ENCODE measurements around the gene POLR1F.
"Not testable (repeated sequence)": the region's sequence is repeated elsewhere in the genome, so short reads cannot be mapped to it uniquely, and the experiment has no call there.

Gene POLR1F

GRCh38 chr7:19708397-19709248, at the start of gene POLR1F:
Gene POLR1F, minus strand, starts transcription at chr7:19709037. Its CDS starts 21 bp downstream, at chr7:19709016.
- DNase-seq (ENCODE audit: low read depth): peak; percentile 84

DNA sequence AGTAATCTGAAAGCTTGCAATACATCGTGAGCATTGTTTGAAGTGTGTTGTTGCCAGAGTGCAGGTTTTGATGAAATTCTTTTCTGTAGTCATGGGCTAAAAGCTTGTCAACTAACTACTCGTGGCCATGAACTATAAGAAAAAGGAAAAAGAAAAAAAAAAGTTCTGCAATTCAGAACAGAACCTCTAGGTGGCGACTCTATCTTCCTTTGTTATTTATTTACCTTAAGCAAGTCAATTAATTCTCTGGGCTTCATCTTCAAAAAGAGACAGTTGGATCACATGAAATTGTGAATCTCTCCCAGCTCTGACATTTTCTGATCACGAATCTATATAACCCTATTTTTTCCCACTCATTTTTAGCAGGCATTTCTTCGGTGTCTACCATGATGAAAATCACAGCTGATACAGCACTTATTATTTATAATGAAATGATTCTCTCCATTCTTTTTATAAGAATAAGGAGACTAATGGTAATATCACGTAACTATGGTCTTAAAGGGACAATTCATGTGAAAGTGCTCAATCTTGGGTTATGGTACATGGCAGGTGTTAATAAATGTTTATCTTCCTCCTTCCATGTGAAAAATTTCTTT, 45.8 kb upstream of the POLR1F start:
- DNase-seq (ENCODE audit: low read depth): no peak

DNA sequence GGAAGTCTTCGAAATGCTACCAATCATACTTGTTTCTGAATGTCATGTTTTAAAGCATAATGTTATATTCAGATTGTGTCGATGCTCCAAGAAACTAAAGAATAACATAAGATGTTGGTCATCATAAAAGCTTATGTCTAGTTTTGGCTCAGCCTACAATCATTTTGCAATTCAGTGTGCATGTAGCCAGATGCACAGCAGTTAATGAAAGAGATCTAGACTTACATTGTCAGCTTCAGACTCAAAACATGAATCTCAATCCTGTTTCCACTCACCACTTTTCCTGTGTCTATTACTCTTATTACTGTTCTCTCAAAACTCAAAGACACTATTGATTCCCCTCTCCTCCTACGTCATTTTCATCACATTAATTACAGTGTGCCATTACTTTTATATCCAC, 43.2 kb upstream of the POLR1F start:
- DNase-seq (ENCODE audit: low read depth): no peak

- no peak for DNase-seq (ENCODE audit: low read depth)
These were observed 40.8 kb upstream of the POLR1F start for GRCh38 chr7:19749658-19750057.

- DNase-seq (ENCODE audit: low read depth): no peak
These were observed 39.0 kb upstream of the POLR1F start for GRCh38 chr7:19747740-19748339.

DNA sequence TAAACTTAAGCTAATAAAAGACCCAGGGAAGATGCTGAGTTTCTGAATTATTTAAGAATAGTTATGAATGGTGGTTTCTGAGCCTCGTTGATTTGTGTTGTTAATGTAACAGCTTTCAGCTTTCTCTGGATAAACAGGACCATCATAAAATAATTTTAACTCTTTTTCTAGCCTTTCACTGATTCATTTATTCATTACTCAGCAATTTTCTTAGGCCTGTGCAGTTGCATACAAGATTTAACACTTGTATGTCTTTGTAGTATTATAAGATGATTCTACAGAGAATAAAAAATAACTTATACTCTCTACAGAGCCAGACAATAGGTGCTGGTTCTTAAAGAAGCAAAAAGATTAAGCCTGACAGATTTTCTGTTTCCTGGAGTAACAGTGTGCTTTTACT, 35.2 kb upstream of the POLR1F start:
- no peak for DNase-seq (ENCODE audit: low read depth)

- no peak for DNase-seq (ENCODE audit: low read depth)
These were observed 19.9 kb upstream of the POLR1F start for GRCh38 chr7:19728716-19729115.

DNA sequence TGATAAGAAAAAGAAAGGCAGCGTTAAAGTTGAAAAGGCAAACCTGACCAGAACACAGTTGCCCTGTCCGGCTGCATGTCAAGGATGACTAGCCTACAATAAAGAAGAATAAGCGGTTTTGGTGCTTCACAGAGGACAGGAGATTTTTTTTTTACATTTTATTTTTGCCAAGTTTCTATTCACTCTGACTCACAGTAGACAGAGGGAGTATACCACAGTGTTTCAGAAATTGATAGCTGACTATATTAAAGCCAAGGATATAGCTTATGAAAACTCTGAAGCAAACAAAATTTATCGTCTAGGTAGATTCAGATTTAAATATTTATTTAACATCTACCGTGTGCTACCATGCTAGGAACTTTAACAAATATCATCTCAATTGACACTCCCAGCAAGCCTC, 16.9 kb upstream of the POLR1F start:
- no peak for DNase-seq (ENCODE audit: low read depth)

DNA sequence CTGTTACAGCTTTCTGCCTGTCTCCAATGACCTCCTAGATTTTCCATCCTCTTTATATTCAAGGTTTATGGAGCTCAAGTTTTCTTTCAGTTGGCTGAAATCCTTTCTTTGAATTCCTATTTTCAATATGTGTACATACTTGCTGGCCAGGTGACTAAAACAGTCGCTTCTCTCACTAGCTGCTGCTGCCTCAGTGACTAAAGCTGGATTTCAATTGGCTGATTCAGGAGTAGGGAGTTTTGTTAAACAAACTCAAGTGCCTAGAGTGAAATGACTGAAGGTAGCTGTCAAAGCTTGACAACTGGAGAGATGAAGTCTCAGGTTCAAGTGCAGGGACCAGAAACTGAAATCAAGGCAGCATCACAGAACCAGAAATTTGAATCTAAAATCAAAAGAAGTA, 6.7 kb upstream of the POLR1F start:
- DNase-seq (ENCODE audit: low read depth): no peak

DNA sequence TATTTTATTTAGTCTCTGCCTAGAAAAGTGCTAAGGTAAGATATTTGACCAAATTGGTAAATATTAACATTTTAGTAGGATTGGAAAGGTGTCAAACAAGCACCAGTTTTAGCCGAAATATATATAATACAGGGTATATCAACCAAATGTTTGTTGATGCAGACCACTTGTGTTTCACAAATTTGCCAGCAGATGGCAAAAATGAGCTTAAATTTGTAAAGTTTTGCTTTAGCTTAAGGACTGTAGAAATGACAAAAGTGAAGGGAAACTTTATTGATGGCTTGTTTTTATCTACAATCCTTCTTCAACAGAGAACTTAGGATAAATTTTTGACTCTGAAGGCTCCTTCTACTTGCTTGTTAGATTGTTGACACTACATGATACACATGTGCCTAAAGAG, 4.8 kb upstream of the POLR1F start:
- no peak for DNase-seq (ENCODE audit: low read depth)

DNA sequence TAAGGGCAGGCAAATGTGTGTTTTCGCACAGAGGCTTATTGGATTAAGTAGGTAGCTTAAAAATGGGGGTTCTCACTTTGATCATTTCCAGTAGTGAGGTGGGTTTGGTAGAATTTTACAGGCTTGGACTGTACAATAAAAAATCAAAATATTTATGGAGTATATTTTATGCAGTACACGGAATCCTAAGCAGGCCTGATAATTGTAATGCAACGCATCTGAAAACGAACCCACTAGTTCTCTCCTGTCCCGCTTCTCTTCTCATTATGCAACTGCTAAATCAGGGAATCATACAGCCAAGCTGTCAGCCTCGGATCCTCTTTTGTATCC, 377 bp upstream of the POLR1F start:
- DNase-seq (ENCODE audit: low read depth): no peak

DNA sequence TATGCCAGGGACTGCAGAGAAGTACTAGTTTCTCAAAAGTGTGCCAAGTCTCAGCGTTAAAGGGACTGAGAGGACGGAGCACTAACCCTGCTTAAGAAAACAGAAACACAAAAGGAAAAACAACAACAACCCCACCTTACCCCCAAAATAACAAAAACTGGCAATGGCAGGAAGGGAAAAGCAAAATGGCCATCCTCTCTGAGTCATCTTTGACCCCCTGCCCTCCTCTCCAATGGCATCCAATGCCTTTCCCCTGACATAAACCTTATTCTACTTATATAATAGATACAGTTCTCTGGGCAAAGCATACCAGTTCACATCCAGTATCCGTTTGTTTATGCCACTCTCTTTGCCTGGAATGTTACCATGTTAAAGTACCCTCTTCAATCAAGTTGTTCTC, 1.6 kb downstream of the POLR1F start:
- DNase-seq (ENCODE audit: low read depth): no peak

DNA sequence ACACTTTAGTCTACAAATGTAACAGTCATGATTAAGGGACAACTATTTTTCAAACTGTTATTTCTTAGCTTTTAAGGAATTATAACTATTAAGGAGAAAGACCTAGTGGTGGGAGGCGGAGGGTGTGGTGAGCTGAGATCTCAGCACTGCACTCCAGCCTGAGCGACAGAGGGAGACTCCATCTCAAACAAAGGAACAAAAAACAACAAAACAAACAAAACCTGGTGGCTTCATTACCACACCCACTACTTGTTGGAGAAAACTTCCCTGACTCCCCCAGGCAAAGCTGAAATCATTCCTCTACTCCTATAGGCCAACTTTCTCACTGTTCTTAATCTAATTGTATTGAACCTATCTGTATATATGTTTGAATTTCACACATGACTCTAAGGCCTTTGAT, 3.2 kb downstream of the POLR1F start:
- no peak for DNase-seq (ENCODE audit: low read depth)

GRCh38 chr7:19701471-19701870, 7.4 kb downstream of the POLR1F start:
- no peak for DNase-seq (ENCODE audit: low read depth)

DNA sequence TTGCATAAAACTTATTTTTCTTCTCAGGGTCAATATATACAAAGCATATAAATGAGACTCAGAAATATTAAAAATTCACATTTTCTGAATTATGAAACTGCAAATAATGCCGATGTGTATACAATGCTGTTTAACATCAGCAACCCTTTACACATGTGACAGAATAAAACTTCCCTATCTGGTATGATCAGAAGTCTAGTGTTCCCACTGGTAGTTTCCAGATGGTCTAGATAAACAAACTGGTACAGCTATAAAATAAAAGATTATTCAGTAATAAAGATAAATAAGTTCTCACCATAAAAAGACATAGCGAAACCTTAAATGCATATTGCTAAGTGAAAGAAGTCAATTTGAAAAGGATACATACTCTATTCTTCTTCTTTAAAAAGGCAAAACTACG, 7.9 kb downstream of the POLR1F start:
- no peak for DNase-seq (ENCODE audit: low read depth)

DNA sequence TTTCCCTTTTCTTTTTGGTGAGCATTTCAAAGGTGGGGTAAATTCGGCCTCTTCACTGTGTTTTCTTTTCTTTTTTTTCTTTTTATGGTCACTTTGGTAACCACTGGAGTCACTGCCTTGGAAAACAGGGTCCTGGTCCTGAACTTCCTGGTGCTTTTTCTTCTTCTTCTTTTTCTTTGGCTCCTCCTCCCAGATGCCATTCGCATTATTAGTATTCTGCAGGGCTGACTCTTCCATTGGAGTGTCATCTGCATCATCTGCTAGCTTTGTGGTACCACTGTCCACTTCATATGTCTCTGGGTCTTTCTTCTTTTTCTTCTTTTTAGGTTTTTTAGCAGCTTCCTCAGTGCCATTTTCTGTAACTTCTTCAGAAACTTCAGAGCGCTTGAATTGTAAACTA, 10.5 kb downstream of the POLR1F start:
- no peak for DNase-seq (ENCODE audit: low read depth)

DNA sequence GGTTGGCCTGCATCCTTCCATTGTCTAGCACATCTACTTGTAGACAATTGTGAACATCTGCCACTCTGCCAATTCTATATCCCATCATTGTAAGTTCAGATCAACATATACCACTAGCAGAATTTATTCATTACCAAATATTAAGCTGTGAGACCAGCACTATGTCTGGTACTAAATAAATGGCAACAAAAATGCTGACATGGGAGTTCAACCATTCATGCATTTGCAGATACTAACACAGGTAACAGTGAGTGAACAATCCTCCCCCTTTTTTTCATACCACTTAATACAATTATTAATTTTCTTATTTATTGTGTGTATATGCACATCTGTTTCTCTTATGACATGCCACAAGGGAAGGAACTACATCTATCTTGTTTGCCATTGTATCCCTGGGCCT, 11.9 kb downstream of the POLR1F start:
- DNase-seq (ENCODE audit: low read depth): no peak

DNA sequence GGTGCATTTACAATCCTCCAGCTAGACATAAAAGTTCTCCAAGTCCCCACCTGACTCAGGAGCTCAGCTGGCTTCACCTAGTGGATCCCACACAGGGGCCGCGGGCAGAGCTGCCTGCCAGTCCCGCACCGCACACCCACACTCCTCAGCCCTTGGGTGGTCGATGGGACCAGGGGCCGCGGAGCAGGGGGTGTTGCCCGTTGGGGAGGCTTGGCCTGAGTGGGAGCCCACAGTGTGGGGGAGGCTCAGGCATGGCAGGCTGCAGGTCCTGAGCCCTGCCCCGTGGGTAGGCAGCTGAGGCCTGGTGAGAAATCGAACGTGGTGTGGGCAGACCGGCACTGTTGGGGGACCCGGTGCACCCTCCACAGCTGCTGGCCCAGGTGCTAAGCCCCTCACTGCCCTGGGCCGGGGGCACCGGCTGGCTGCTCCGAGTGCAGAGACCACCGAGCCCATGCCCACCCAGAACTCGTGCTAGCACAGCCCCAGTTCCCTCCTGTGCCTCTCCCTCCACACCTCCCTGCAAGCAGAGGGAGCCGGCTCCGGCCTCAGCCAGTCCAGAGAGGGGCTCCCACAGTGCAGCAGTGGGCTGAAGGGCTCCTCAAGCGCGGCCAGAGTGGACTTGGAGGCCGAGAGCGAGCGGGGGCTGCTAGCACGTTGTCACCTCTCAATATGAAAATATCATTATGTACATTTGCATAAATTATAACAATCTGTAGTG, 16.6 kb downstream of the POLR1F start:
- no peak for DNase-seq (ENCODE audit: low read depth)

DNA sequence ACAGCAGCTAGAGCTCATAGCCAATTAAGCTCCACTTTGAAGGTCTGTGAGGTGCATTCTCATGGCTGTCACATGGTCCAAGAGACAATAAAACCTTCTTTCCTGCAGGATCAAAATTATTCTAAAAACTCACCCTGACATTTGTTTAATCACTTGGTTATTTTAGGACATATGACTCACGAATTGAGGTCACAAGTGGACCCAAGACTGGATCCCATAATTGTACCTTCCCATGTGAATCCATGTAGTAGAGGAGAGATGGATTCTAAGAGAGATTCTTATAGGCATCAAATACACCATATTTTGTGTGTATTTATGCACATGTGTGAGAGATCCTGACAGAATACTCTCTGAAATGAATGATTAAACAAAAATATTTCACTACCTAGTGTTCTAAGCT, 18.1 kb downstream of the POLR1F start:
- DNase-seq (ENCODE audit: low read depth): no peak

GRCh38 chr7:19689130-19689529, 19.7 kb downstream of the POLR1F start:
- not testable (repeated sequence) for DNase-seq (ENCODE audit: low read depth)

DNA sequence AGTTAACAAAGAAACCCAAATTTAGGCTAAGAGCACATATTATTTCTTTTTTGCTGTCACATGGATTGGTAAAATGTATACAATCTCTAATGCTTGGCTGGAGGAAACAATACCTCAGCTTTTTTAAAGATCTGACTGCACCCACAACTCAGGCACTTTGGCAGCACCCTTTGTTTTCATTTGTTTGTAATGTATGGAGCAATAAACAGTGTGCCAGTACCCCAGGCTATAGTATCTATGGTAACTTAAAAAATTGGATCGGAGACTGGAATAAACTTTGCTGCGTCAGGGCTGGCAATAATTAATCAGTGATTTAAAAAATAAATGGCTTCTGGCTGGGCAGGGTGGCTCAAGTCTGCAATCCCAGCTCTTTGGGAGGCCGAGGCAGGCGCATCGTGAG, 27.2 kb downstream of the POLR1F start:
- DNase-seq (ENCODE audit: low read depth): no peak

- no peak for DNase-seq (ENCODE audit: low read depth)
These were observed 31.7 kb downstream of the POLR1F start for GRCh38 chr7:19677180-19677579.

DNA sequence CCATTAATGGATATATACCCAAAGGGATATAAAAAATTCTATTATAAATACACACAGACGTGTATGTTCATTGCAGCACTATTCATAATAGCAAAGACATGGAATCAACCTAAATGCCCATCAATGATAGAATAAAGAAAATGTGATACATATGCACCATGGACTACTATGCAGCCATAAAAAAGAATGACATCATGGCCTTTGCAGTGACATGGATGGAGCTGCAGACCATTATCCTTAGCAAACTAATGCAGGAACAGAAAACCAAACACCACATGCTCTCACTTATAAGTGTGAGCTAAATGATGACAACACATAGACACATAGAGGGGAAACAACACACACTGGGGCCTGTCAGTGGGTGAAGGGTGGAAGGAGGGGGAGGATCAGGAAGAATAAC, 33.0 kb downstream of the POLR1F start:
- no peak for DNase-seq (ENCODE audit: low read depth)
